ENCODE data around the gene NPAS3.

NPAS3 gene

DNA sequence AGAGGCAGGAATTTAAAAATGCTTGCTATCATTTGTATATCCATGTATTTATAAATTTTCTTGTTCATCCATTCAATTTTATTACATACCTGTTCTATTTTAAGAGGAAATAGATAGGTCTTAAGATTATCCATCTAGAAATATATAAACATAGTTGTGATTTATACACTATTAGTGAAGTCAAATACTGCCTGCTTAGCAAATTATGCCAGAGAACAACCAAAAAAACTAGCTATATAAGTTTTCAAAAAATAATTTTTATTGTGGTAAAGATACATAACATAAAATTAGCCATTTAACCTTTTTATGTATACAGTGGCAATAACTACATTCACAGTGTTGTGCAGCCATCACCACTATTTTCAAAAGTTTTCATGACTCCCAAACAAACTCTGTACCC is 237.3 kb downstream of the NPAS3 start:
- Histone ChIP-seq H3K4me1 (ENCODE audit: control insufficient read depth, insufficient read depth, low read length) (no peaks in the 10 kb centered on the region), H3K9me3 (ENCODE audit: control insufficient read depth, insufficient read depth, low read depth, low read length) (no peaks in the 10 kb centered on the region), H3K36me3 (ENCODE audit: control insufficient read depth, insufficient read depth, low read length) (no peaks in the 10 kb centered on the region), H3K9ac (ENCODE audit: low read length) (no peak overlapping the region), H3K27me3 (ENCODE audit: control insufficient read depth, insufficient read depth, low read length) (no peaks in the 10 kb centered on the region), H3K27ac (ENCODE audit: low read depth, low read length) (no peak overlapping the region), H3K4me3 (ENCODE audit: low read depth, low read length) (no peak overlapping the region)

- H3K27me3 ChIP-seq (ENCODE audit: control insufficient read depth, insufficient read depth, low read length): no peaks in the 10 kb centered on the region
- no peaks in the 10 kb centered on the region for H3K9me3 ChIP-seq (ENCODE audit: control insufficient read depth, insufficient read depth, low read depth, low read length)
- H3K4me3 ChIP-seq (ENCODE audit: low read depth, low read length): no peak overlapping the region
- no peak overlapping the region for H3K9ac ChIP-seq (ENCODE audit: low read length)
- no peaks in the 10 kb centered on the region for H3K4me1 ChIP-seq (ENCODE audit: control insufficient read depth, insufficient read depth, low read length)
- no peaks in the 10 kb centered on the region for H3K36me3 ChIP-seq (ENCODE audit: control insufficient read depth, insufficient read depth, low read length)
- H3K27ac ChIP-seq (ENCODE audit: low read depth, low read length): no peak overlapping the region
Observed at GRCh38 chr14:33184587-33184986, 245.9 kb downstream of the NPAS3 start.

DNA sequence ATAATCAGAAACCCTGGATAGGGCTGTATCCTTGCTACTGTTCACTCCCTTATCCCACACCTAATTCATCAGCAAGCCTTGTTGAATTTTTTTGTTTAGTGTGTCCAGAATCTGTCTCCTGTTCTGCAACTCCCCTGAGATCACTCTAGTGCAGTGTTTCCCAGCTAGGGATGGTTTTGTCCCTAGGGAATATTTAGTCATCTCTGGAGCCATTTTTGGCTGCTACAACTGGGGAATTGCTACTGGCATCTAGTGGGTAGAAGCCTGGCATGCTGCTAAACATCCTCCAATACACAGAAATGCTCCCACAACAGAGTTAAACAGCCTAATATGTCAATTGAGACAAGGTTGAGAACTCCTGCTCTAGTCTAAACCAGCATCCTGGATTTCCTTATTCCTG is 248.0 kb downstream of the NPAS3 start:
- Histone ChIP-seq H3K4me1 (ENCODE audit: control insufficient read depth, insufficient read depth, low read length) (no peaks in the 10 kb centered on the region), H3K27ac (ENCODE audit: low read depth, low read length) (no peak overlapping the region), H3K9ac (ENCODE audit: low read length) (no peak overlapping the region), H3K36me3 (ENCODE audit: control insufficient read depth, insufficient read depth, low read length) (no peaks in the 10 kb centered on the region), H3K4me3 (ENCODE audit: low read depth, low read length) (no peak overlapping the region), H3K27me3 (ENCODE audit: control insufficient read depth, insufficient read depth, low read length) (no peaks in the 10 kb centered on the region), H3K9me3 (ENCODE audit: control insufficient read depth, insufficient read depth, low read depth, low read length) (no peaks in the 10 kb centered on the region)

- Histone ChIP-seq H3K4me1 (ENCODE audit: control insufficient read depth, insufficient read depth, low read length) (no peaks in the 10 kb centered on the region), H3K4me3 (ENCODE audit: low read depth, low read length) (no peak overlapping the region), H3K27me3 (ENCODE audit: control insufficient read depth, insufficient read depth, low read length) (no peaks in the 10 kb centered on the region), H3K9me3 (ENCODE audit: control insufficient read depth, insufficient read depth, low read depth, low read length) (no peaks in the 10 kb centered on the region), H3K36me3 (ENCODE audit: control insufficient read depth, insufficient read depth, low read length) (no peaks in the 10 kb centered on the region), H3K27ac (ENCODE audit: low read depth, low read length) (no peak overlapping the region), H3K9ac (ENCODE audit: low read length) (no peak overlapping the region)
Observed at GRCh38 chr14:33188880-33189279, 250.2 kb downstream of the NPAS3 start.

GRCh38 chr14:33191855-33192254 is 253.2 kb downstream of the NPAS3 start:
- Histone ChIP-seq H3K27ac (ENCODE audit: low read depth, low read length) (no peak overlapping the region), H3K36me3 (ENCODE audit: control insufficient read depth, insufficient read depth, low read length) (no peaks in the 10 kb centered on the region), H3K9ac (ENCODE audit: low read length) (no peak overlapping the region), H3K9me3 (ENCODE audit: control insufficient read depth, insufficient read depth, low read depth, low read length) (no peaks in the 10 kb centered on the region), H3K4me3 (ENCODE audit: low read depth, low read length) (no peak overlapping the region), H3K27me3 (ENCODE audit: control insufficient read depth, insufficient read depth, low read length) (no peaks in the 10 kb centered on the region), H3K4me1 (ENCODE audit: control insufficient read depth, insufficient read depth, low read length) (no peaks in the 10 kb centered on the region)

DNA sequence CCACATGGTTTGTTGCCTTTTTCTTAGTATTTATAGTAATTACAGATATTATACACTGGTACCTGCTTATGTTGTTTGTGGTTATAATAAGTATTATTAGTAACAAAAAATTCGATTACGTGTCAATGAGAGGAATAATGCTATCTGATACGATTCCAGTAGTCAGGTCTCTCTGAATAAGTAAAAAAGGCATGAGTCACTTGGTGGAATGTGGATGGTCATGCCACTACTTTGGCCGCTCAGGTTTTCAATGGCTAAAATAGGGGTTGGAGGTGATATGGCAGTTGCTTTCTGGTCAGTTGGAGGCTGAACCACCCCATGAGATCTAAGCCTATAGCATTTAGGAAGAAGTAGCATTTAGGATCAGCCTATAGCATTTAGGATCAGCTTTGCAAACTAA is 255.9 kb downstream of the NPAS3 start:
- Histone ChIP-seq H3K4me3 (ENCODE audit: low read depth, low read length) (no peak overlapping the region), H3K27me3 (ENCODE audit: control insufficient read depth, insufficient read depth, low read length) (no peaks in the 10 kb centered on the region), H3K27ac (ENCODE audit: low read depth, low read length) (no peak overlapping the region), H3K36me3 (ENCODE audit: control insufficient read depth, insufficient read depth, low read length) (no peaks in the 10 kb centered on the region), H3K9ac (ENCODE audit: low read length) (no peak overlapping the region), H3K4me1 (ENCODE audit: control insufficient read depth, insufficient read depth, low read length) (no peaks in the 10 kb centered on the region), H3K9me3 (ENCODE audit: control insufficient read depth, insufficient read depth, low read depth, low read length) (peaks cover 15% of the 10 kb centered on the region)

DNA sequence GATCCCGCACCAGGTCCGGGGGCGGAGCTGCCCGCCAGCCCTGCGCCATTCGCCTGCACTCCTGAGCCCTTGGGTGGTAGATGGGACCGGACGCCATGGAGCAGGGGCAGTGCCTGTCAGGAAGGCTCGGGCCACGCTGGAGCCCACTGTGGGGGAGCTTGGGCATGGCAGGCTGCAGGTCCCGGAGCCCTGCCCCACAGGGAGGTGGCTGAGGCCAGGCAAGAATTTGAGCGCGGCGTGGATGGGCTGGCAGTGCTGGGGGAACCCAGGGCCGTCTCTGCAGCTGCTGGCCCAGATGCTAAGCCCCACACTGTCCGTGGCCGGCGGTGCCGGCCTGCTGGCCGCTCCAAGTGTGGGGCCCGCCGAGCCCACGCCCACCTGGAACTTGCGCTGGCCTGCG is 260.0 kb downstream of the NPAS3 start:
- Histone ChIP-seq H3K9me3 (ENCODE audit: control insufficient read depth, insufficient read depth, low read depth, low read length) (peaks cover 15% of the 10 kb centered on the region), H3K36me3 (ENCODE audit: control insufficient read depth, insufficient read depth, low read length) (no peaks in the 10 kb centered on the region), H3K4me3 (ENCODE audit: low read depth, low read length) (no peak overlapping the region), H3K27me3 (ENCODE audit: control insufficient read depth, insufficient read depth, low read length) (no peaks in the 10 kb centered on the region), H3K9ac (ENCODE audit: low read length) (no peak overlapping the region), H3K4me1 (ENCODE audit: control insufficient read depth, insufficient read depth, low read length) (no peaks in the 10 kb centered on the region), H3K27ac (ENCODE audit: low read depth, low read length) (no peak overlapping the region)

- H3K9me3 ChIP-seq (ENCODE audit: control insufficient read depth, insufficient read depth, low read depth, low read length): peaks cover 17% of the 10 kb centered on the region
- no peaks in the 10 kb centered on the region for H3K27me3 ChIP-seq (ENCODE audit: control insufficient read depth, insufficient read depth, low read length)
- H3K9ac ChIP-seq (ENCODE audit: low read length): no peak overlapping the region
- H3K36me3 ChIP-seq (ENCODE audit: control insufficient read depth, insufficient read depth, low read length): no peaks in the 10 kb centered on the region
- no peaks in the 10 kb centered on the region for H3K4me1 ChIP-seq (ENCODE audit: control insufficient read depth, insufficient read depth, low read length)
- no peak overlapping the region for H3K27ac ChIP-seq (ENCODE audit: low read depth, low read length)
- no peak overlapping the region for H3K4me3 ChIP-seq (ENCODE audit: low read depth, low read length)
Observed at GRCh38 chr14:33201116-33201515, 262.4 kb downstream of the NPAS3 start.

GRCh38 chr14:33206981-33207380 is 268.3 kb downstream of the NPAS3 start:
- Histone ChIP-seq H3K4me3 (ENCODE audit: low read depth, low read length) (no peak overlapping the region), H3K36me3 (ENCODE audit: control insufficient read depth, insufficient read depth, low read length) (no peaks in the 10 kb centered on the region), H3K27ac (ENCODE audit: low read depth, low read length) (no peak overlapping the region), H3K9me3 (ENCODE audit: control insufficient read depth, insufficient read depth, low read depth, low read length) (0 out of 2 replicates have a peak, but pooled peaks cover 3% of the 10 kb centered on the region), H3K27me3 (ENCODE audit: control insufficient read depth, insufficient read depth, low read length) (no peaks in the 10 kb centered on the region; the same call in 1 of the 2 replicates), H3K4me1 (ENCODE audit: control insufficient read depth, insufficient read depth, low read length) (no peaks in the 10 kb centered on the region), H3K9ac (ENCODE audit: low read length) (no peak overlapping the region)

GRCh38 chr14:33207467-33208017 is 268.9 kb downstream of the NPAS3 start:
- no peaks in the 10 kb centered on the region for H3K4me1 ChIP-seq (ENCODE audit: control insufficient read depth, insufficient read depth, low read length)
- H3K27ac ChIP-seq (ENCODE audit: low read depth, low read length): no peak overlapping the region
- H3K4me3 ChIP-seq (ENCODE audit: low read depth, low read length): no peak overlapping the region
- 0 out of 2 replicates have a peak, but pooled peaks cover 3% of the 10 kb centered on the region for H3K9me3 ChIP-seq (ENCODE audit: control insufficient read depth, insufficient read depth, low read depth, low read length)
- H3K36me3 ChIP-seq (ENCODE audit: control insufficient read depth, insufficient read depth, low read length): no peaks in the 10 kb centered on the region
- H3K27me3 ChIP-seq (ENCODE audit: control insufficient read depth, insufficient read depth, low read length): no peaks in the 10 kb centered on the region; the same call in 1 of the 2 replicates
- H3K9ac ChIP-seq (ENCODE audit: low read length): no peak overlapping the region

GRCh38 chr14:33210311-33210710 is 271.6 kb downstream of the NPAS3 start:
- Histone ChIP-seq H3K9ac (ENCODE audit: low read length) (no peak overlapping the region), H3K27me3 (ENCODE audit: control insufficient read depth, insufficient read depth, low read length) (no peaks in the 10 kb centered on the region; the same call in 1 of the 2 replicates), H3K36me3 (ENCODE audit: control insufficient read depth, insufficient read depth, low read length) (no peaks in the 10 kb centered on the region), H3K9me3 (ENCODE audit: control insufficient read depth, insufficient read depth, low read depth, low read length) (no peaks in the 10 kb centered on the region), H3K4me3 (ENCODE audit: low read depth, low read length) (no peak overlapping the region), H3K27ac (ENCODE audit: low read depth, low read length) (no peak overlapping the region), H3K4me1 (ENCODE audit: control insufficient read depth, insufficient read depth, low read length) (no peaks in the 10 kb centered on the region)

DNA sequence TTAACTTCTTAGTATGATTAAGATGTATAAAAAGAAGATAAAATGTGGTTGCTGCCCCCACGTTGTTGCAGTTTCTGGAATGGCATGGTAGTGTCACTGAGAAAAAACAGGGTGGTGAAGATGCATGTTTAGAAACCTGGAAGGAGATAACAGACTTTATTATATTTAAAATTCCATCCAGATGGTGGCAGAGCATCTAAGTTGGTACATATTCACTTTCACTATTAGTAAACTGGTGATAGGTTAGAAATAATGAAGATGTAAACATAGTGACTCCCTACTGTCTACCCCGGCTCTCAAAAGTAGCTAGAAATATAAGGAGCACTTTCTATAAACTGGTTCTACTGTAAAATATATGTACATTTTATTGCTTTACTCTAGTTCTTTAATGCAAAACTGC is 279.3 kb downstream of the NPAS3 start:
- Histone ChIP-seq H3K4me1 (ENCODE audit: control insufficient read depth, insufficient read depth, low read length) (no peaks in the 10 kb centered on the region), H3K27me3 (ENCODE audit: control insufficient read depth, insufficient read depth, low read length) (no peaks in the 10 kb centered on the region), H3K9ac (ENCODE audit: low read length) (no peak overlapping the region), H3K27ac (ENCODE audit: low read depth, low read length) (no peak overlapping the region), H3K9me3 (ENCODE audit: control insufficient read depth, insufficient read depth, low read depth, low read length) (no peaks in the 10 kb centered on the region), H3K4me3 (ENCODE audit: low read depth, low read length) (no peak overlapping the region), H3K36me3 (ENCODE audit: control insufficient read depth, insufficient read depth, low read length) (no peaks in the 10 kb centered on the region)

All from HUES6 (cell line).